GM13977 (cell line): ENCODE results near the gene CYTH1.

Experiments
- DNase-seq: peaks from one replicate; pipeline ENCODE4 v3.0.0; 2012; ENCODE audit warnings: low spot score
- CTCF ChIP-seq: IDR thresholded peaks from 2 replicates; pipeline ENCODE4 v1.5.1; 2012; ENCODE audit warnings: mild to moderate bottlenecking, control low read depth; ENCODE audit not compliant: insufficient read depth; ENCODE audit errors: extremely low read depth, missing control alignments
- in situ Hi-C: fragments of 300-500 bp; cut with MboI; formaldehyde crosslinking; loops from one replicate; pipeline ENCODE4 v1.12.0; 2022; ENCODE audit warnings: low sequenced_read_pairs, low pct_unique_long_range_greater_than_20kb, mixed read lengths, inconsistent platforms; ENCODE audit not compliant: unreplicated experiment

The CYTH1 gene

GRCh38 chr17:78676412-78677302 is 105.4 kb downstream of the CYTH1 start:
- TF ChIP-seq CTCF: no peak
- DNase-seq: no peak
- in situ Hi-C loops: no loop called here

- TF ChIP-seq CTCF: no peak
- DNase-seq: no peak
- in situ Hi-C loops: no loop called here
Measured at GRCh38 chr17:78675836-78676235, 106.2 kb downstream of the CYTH1 start.

- in situ Hi-C loops: no loop called here
- no peak for DNase-seq
- no peak for TF ChIP-seq CTCF
Measured at GRCh38 chr17:78675316-78675616, 106.8 kb downstream of the CYTH1 start.

- in situ Hi-C loops: no loop called here
- TF ChIP-seq CTCF: no peak
- no peak for DNase-seq
Measured at GRCh38 chr17:78674595-78675315, 107.3 kb downstream of the CYTH1 start.

GRCh38 chr17:78674156-78674555 is 107.9 kb downstream of the CYTH1 start:
- DNase-seq: no peak
- no peak for TF ChIP-seq CTCF
- in situ Hi-C loops: no loop called here

GRCh38 chr17:78673395-78673794 is 108.7 kb downstream of the CYTH1 start:
- in situ Hi-C loops: no loop called here
- DNase-seq: no peak
- TF ChIP-seq CTCF: no peak
